22Rv1 (cell line): ENCODE data around the gene LETM1.

Experiments
- H3K27ac ChIP-seq: fragments of 450-650 bp; 2 replicates; pipeline ENCODE4 v1.5.1; 2017
- ZFX ChIP-seq: fragments of 450-650 bp; IDR thresholded peaks from 2 replicates; pipeline ENCODE4 v1.6.1; 2017; ENCODE audit warnings: antibody characterized with exemption, borderline replicate concordance
- TF ChIP-seq, protein P1 (sequence below): fragments of 450-650 bp; IDR thresholded peaks from 2 replicates; pipeline ENCODE4 v1.5.1; 2017; ENCODE audit warnings: mild to moderate bottlenecking

The LETM1 gene

DNA sequence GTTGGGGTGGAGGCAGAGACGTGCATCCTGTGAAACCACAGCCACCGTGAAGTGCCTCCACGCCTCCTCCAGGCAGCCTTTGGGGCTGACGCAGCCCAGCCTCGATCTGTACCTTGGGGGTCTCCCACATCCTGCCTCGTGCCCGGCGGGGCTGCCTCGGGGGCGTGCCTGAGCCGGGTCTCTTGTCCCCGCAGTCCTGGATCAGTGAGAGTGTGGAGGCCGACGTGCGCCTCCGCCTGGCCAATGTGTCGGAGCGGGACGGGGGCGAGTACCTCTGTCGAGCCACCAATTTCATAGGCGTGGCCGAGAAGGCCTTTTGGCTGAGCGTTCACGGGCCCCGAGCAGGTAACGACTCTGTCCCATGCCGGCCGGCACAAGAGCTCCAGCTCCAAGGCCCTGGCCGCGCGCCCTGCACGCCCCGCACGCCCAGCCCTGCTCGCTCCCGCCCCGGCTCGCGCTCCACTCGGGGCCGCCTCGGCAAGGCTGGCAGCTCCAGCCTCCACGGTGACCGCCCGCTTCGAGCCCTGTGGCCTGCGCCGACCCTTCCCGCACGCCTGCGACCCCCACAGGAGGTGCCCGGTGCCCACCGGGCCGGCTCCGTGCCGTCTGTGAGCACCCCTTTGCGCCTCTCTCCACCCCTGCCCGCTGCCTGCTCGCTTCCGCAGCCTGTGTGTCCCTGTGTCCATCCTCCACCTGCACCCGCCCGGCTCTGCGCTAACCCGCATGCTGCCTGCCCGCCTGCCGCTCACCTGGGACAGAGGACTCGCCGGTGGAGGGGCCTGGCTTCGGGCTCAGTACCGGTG is 53.0 kb downstream of the LETM1 start:
- TF ChIP-seq ZFX: no peak
- TF ChIP-seq, protein P1, sequence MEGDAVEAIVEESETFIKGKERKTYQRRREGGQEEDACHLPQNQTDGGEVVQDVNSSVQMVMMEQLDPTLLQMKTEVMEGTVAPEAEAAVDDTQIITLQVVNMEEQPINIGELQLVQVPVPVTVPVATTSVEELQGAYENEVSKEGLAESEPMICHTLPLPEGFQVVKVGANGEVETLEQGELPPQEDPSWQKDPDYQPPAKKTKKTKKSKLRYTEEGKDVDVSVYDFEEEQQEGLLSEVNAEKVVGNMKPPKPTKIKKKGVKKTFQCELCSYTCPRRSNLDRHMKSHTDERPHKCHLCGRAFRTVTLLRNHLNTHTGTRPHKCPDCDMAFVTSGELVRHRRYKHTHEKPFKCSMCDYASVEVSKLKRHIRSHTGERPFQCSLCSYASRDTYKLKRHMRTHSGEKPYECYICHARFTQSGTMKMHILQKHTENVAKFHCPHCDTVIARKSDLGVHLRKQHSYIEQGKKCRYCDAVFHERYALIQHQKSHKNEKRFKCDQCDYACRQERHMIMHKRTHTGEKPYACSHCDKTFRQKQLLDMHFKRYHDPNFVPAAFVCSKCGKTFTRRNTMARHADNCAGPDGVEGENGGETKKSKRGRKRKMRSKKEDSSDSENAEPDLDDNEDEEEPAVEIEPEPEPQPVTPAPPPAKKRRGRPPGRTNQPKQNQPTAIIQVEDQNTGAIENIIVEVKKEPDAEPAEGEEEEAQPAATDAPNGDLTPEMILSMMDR: no peak
- no peak overlapping the region for H3K27ac ChIP-seq

DNA sequence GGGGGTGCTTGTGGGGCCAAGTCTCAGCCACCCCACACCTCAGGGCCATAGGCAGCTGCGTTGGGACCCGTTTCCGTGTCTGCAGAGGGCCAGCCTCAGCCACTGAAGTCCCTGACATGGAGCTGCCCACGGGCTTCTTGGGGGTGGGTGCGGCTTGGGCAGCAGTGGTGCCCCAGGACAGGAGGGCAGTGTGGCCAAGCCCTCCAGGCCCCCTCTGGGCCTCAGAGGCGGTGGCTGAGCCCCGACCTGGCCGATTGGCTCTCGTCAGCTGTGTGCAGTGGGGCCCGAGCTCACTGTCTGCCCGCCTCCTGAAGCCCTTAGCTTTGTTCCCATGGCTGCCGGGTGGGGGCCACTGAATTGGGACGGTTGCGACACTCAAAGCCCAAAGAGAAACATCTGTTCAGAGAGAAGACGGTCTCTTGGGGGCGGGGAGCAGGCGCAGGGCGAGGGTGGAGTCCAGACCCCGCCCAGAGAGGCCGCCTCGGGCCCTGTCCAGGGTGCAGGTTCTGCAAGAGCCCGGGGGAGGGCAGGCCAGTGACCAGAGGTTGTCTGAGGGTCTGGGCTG is 53.7 kb downstream of the LETM1 start:
- no peak overlapping the region for H3K27ac ChIP-seq
- TF ChIP-seq ZFX: no peak
- TF ChIP-seq, protein P1: no peak

DNA sequence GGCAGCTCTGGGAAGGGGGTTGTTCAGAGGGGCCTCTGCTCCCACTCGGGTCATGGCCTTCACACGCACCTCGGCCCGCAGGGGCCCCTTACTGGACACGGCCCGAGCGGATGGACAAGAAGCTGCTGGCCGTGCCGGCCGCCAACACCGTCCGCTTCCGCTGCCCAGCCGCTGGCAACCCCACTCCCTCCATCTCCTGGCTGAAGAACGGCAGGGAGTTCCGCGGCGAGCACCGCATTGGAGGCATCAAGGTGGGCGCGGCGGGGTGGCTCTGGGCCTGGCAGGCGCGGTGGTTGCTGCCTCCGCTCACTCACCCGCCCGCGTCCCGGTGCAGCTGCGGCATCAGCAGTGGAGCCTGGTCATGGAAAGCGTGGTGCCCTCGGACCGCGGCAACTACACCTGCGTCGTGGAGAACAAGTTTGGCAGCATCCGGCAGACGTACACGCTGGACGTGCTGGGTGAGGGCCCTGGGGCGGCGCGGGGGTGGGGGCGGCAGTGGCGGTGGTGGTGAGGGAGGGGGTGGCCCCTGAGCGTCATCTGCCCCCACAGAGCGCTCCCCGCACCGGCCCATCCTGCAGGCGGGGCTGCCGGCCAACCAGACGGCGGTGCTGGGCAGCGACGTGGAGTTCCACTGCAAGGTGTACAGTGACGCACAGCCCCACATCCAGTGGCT is 54.5 kb downstream of the LETM1 start:
- H3K27ac ChIP-seq: no peak overlapping the region
- TF ChIP-seq ZFX: no peak
- TF ChIP-seq, protein P1: no peak

DNA sequence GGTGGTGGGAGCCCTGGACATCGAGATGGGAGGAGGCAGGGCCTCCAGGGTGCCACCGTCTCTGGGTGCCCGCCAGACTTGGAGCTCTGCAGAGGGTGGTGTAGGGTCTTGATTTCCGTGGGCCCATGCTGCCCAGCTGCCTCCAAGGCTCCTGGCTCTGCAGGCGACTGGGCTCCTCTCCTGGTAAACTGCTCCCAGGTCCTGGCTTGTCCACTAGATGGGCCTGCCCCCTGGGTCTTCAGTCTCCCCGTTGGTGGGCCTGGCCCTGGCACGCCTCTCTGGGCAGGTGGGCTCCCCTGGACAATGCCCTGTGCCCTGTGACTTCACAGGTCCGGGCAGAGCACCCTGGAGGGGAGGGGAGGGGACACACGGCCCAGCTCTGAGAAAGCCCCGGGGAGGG is 55.2 kb downstream of the LETM1 start:
- TF ChIP-seq, protein P1: no peak
- H3K27ac ChIP-seq: no peak overlapping the region

DNA sequence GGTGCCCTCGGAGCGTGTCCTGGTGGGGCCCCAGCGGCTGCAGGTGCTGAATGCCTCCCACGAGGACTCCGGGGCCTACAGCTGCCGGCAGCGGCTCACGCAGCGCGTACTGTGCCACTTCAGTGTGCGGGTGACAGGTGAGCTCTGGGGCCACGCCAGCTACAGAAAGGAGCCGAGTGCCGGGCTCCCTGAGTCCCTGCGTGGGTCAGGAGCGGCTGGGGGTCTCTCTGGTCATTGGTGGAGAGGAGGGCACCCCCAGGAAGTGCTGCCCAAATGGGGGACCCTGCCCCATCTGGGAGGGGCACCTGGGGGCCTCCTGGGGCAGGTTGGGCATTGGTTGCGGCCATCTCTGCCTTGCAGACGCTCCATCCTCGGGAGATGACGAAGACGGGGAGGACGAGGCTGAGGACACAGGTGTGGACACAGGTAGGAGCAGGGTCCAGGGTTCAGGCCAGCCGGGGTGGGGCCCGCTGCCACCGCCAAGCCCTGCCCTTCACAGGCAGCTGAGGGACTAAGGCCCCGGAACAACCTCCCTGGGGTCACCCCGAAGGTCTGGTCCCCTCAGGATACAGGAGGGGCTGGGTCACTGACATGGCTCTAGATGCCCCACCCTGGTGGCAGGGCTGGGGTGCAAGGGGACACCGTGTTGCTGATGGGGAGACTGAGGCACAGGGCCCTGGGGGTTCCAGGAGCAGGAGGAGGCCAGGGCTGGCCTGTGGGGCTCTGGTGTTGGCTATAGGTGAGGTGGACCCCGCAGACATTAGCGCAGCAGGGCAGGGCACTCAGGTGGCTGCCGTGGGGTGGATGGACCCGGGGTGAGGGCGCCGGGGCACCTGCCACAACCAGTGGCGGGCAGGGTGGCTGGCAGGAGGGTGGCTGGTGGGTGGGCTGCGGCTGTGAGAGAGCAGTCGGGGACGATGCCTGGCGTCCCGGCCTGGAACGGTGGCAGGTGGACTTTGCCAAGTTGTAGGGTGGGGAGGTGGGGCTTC is 56.3 kb downstream of the LETM1 start:
- TF ChIP-seq ZFX: no peak
- TF ChIP-seq, protein P1: no peak
- no peak overlapping the region for H3K27ac ChIP-seq

DNA sequence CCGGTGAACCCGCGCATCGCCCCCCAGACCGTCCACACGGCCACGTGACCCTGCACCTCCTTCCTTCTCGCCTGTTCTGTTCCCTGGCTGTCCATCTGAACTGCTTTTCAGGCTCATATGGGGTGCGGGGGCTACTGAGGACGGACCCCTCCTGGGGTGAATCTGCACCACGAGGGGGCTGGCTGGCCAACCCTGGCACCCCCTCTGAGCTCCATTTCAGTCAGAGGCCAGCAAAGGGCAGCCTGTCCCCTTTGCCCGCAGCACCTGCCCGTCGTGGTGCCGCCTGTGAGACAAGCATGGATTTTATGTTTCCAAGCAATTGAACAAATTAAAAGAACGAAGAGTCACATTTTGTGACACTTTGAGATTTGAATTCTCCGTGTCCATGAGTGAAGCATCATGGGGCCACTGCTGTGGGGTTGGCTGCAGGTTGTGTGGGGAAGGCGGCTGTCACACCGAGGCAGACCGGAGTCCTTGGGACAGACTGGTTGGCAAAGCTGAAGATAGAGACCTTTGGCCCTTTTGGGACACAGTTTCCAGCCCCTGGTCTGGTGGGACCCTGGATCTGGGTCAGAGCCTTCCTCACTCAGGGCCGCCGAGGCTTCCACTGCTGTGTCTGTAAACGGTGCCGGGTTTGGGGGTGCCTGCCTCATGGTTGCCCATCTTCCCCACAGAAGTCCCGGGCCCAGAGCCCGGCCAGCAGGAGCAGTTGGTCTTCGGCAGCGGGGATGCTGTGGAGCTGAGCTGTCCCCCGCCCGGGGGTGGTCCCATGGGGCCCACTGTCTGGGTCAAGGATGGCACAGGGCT is 57.2 kb downstream of the LETM1 start:
- TF ChIP-seq ZFX: no peak
- TF ChIP-seq, protein P1: no peak
- H3K27ac ChIP-seq: no peak overlapping the region
